Activated naive CD4-positive, alpha-beta T cell treated with anti-CD3 and anti-CD28 coated beads, Interleukin-2, amount 50 U/mL, for 24 hours (primary cell): Measurements from ENCODE around the gene FGF14.

ENCODE experiments used
- H3K27ac Mint-ChIP-seq: one replicate; pipeline ENCODE4 v1.8.0; 2021; ENCODE audit warnings: mild to moderate bottlenecking, mixed read lengths
- H3K27me3 Mint-ChIP-seq: one replicate; pipeline ENCODE4 v1.8.0; 2021; ENCODE audit warnings: mixed read lengths
- H3K36me3 Mint-ChIP-seq: one replicate; pipeline ENCODE4 v1.8.0; 2021; ENCODE audit warnings: mixed read lengths
- H3K4me1 Mint-ChIP-seq: one replicate; pipeline ENCODE4 v1.8.0; 2021; ENCODE audit warnings: mixed read lengths
- H3K4me3 Mint-ChIP-seq: one replicate; pipeline ENCODE4 v1.8.0; 2021; ENCODE audit warnings: mild to moderate bottlenecking, mixed read lengths
- H3K9me3 Mint-ChIP-seq: one replicate; pipeline ENCODE4 v1.8.0; 2021; ENCODE audit warnings: mixed read lengths

The FGF14 gene

GRCh38 chr13:102328909-102329308, 72.9 kb downstream of the FGF14 start:
- peaks cover 12% of the 10 kb centered on the region for H3K27me3 Mint-ChIP-seq
- no peak overlapping the region for H3K4me3 Mint-ChIP-seq
- H3K27ac Mint-ChIP-seq, result no peak overlapping the region
- no peaks in the 10 kb centered on the region for H3K36me3 Mint-ChIP-seq
- H3K4me1 Mint-ChIP-seq, result no peaks in the 10 kb centered on the region
- H3K9me3 Mint-ChIP-seq, result no peaks in the 10 kb centered on the region

GRCh38 chr13:102327119-102327617, 74.7 kb downstream of the FGF14 start:
- no peaks in the 10 kb centered on the region for H3K4me1 Mint-ChIP-seq
- peaks cover 12% of the 10 kb centered on the region for H3K27me3 Mint-ChIP-seq
- no peaks in the 10 kb centered on the region for H3K9me3 Mint-ChIP-seq
- H3K36me3 Mint-ChIP-seq, result no peaks in the 10 kb centered on the region
- H3K4me3 Mint-ChIP-seq, result no peak overlapping the region
- no peak overlapping the region for H3K27ac Mint-ChIP-seq

GRCh38 chr13:102326381-102327118, 75.3 kb downstream of the FGF14 start:
- peaks cover 10% of the 10 kb centered on the region for H3K27me3 Mint-ChIP-seq
- no peak overlapping the region for H3K4me3 Mint-ChIP-seq

GRCh38 chr13:102325321-102325720, 76.5 kb downstream of the FGF14 start:
- Mint-ChIP-seq H3K9me3 (no peaks in the 10 kb centered on the region), H3K27me3 (peaks cover 6% of the 10 kb centered on the region), H3K27ac (no peak overlapping the region), H3K36me3 (no peaks in the 10 kb centered on the region), H3K4me3 (no peak overlapping the region), H3K4me1 (no peaks in the 10 kb centered on the region)

More at GRCh38 chr13:102326381-102327118, 75.3 kb downstream of the FGF14 start:
- no peaks in the 10 kb centered on the region for H3K4me1 Mint-ChIP-seq
- H3K27ac Mint-ChIP-seq, result no peak overlapping the region
- H3K36me3 Mint-ChIP-seq, result no peaks in the 10 kb centered on the region
- no peaks in the 10 kb centered on the region for H3K9me3 Mint-ChIP-seq

- Mint-ChIP-seq H3K27me3 (no peaks in the 10 kb centered on the region), H3K4me3 (no peak overlapping the region), H3K9me3 (no peaks in the 10 kb centered on the region), H3K27ac (no peak overlapping the region), H3K36me3 (no peaks in the 10 kb centered on the region), H3K4me1 (no peaks in the 10 kb centered on the region)
Observed at GRCh38 chr13:102323505-102323904, 78.3 kb downstream of the FGF14 start.

- no peaks in the 10 kb centered on the region for H3K27me3 Mint-ChIP-seq
- no peak overlapping the region for H3K4me3 Mint-ChIP-seq
- H3K27ac Mint-ChIP-seq, result no peak overlapping the region
- no peaks in the 10 kb centered on the region for H3K36me3 Mint-ChIP-seq
- H3K9me3 Mint-ChIP-seq, result no peaks in the 10 kb centered on the region
- no peaks in the 10 kb centered on the region for H3K4me1 Mint-ChIP-seq
Observed at GRCh38 chr13:102323012-102323411, 78.8 kb downstream of the FGF14 start.

- no peaks in the 10 kb centered on the region for H3K9me3 Mint-ChIP-seq
- no peak overlapping the region for H3K27ac Mint-ChIP-seq
- no peak overlapping the region for H3K4me3 Mint-ChIP-seq
- peaks cover 2% of the 10 kb centered on the region for H3K27me3 Mint-ChIP-seq
- no peaks in the 10 kb centered on the region for H3K36me3 Mint-ChIP-seq
- no peaks in the 10 kb centered on the region for H3K4me1 Mint-ChIP-seq
Observed at GRCh38 chr13:102322211-102322610, 79.6 kb downstream of the FGF14 start.

GRCh38 chr13:102318233-102318632, 83.6 kb downstream of the FGF14 start:
- Mint-ChIP-seq H3K4me1 (no peaks in the 10 kb centered on the region), H3K36me3 (no peaks in the 10 kb centered on the region), H3K9me3 (no peaks in the 10 kb centered on the region), H3K27ac (no peak overlapping the region), H3K27me3 (peaks cover 6% of the 10 kb centered on the region), H3K4me3 (no peak overlapping the region)

- H3K9me3 Mint-ChIP-seq, result no peaks in the 10 kb centered on the region
- no peaks in the 10 kb centered on the region for H3K36me3 Mint-ChIP-seq
- H3K4me1 Mint-ChIP-seq, result no peaks in the 10 kb centered on the region
- H3K4me3 Mint-ChIP-seq, result no peak overlapping the region
- H3K27me3 Mint-ChIP-seq, result peaks cover 7% of the 10 kb centered on the region
- H3K27ac Mint-ChIP-seq, result no peak overlapping the region
Observed at GRCh38 chr13:102317593-102317992, 84.3 kb downstream of the FGF14 start.

GRCh38 chr13:102316732-102317131, 85.1 kb downstream of the FGF14 start:
- Mint-ChIP-seq H3K9me3 (no peaks in the 10 kb centered on the region), H3K36me3 (no peaks in the 10 kb centered on the region), H3K27ac (no peak overlapping the region), H3K27me3 (peaks cover 7% of the 10 kb centered on the region), H3K4me1 (no peaks in the 10 kb centered on the region), H3K4me3 (no peak overlapping the region)

GRCh38 chr13:102312841-102313240, 89.0 kb downstream of the FGF14 start:
- Mint-ChIP-seq H3K36me3 (no peaks in the 10 kb centered on the region), H3K4me3 (no peak overlapping the region), H3K27ac (no peak overlapping the region), H3K9me3 (no peaks in the 10 kb centered on the region), H3K27me3 (peaks cover 8% of the 10 kb centered on the region), H3K4me1 (no peaks in the 10 kb centered on the region)

GRCh38 chr13:102311901-102312300, 89.9 kb downstream of the FGF14 start:
- Mint-ChIP-seq H3K4me3 (no peak overlapping the region), H3K36me3 (no peaks in the 10 kb centered on the region), H3K27me3 (peaks cover 6% of the 10 kb centered on the region), H3K9me3 (no peaks in the 10 kb centered on the region), H3K27ac (no peak overlapping the region), H3K4me1 (no peaks in the 10 kb centered on the region)

GRCh38 chr13:102311419-102311796, 90.4 kb downstream of the FGF14 start:
- Mint-ChIP-seq H3K4me1 (no peaks in the 10 kb centered on the region), H3K9me3 (no peaks in the 10 kb centered on the region), H3K4me3 (no peak overlapping the region), H3K36me3 (no peaks in the 10 kb centered on the region), H3K27ac (no peak overlapping the region), H3K27me3 (peaks cover 6% of the 10 kb centered on the region)

GRCh38 chr13:102310691-102311418, 91.0 kb downstream of the FGF14 start:
- Mint-ChIP-seq H3K27me3 (peaks cover 6% of the 10 kb centered on the region), H3K36me3 (no peaks in the 10 kb centered on the region), H3K4me1 (no peaks in the 10 kb centered on the region), H3K9me3 (no peaks in the 10 kb centered on the region), H3K27ac (no peak overlapping the region), H3K4me3 (no peak overlapping the region)

GRCh38 chr13:102309110-102309509, 92.7 kb downstream of the FGF14 start:
- no peak overlapping the region for H3K4me3 Mint-ChIP-seq
- no peaks in the 10 kb centered on the region for H3K4me1 Mint-ChIP-seq
- no peak overlapping the region for H3K27ac Mint-ChIP-seq
- H3K36me3 Mint-ChIP-seq, result no peaks in the 10 kb centered on the region
- peaks cover 6% of the 10 kb centered on the region for H3K27me3 Mint-ChIP-seq
- H3K9me3 Mint-ChIP-seq, result no peaks in the 10 kb centered on the region

GRCh38 chr13:102302534-102302933, 99.3 kb downstream of the FGF14 start:
- no peaks in the 10 kb centered on the region for H3K9me3 Mint-ChIP-seq
- peaks cover 3% of the 10 kb centered on the region for H3K27me3 Mint-ChIP-seq
- H3K27ac Mint-ChIP-seq, result no peak overlapping the region
- H3K36me3 Mint-ChIP-seq, result no peaks in the 10 kb centered on the region
- H3K4me3 Mint-ChIP-seq, result no peak overlapping the region
- H3K4me1 Mint-ChIP-seq, result no peaks in the 10 kb centered on the region
